NCI-H460 (cell line): ENCODE data around the gene LRRC7. TPM values are rescaled to one million over a fixed set of nuclear protein-coding genes. Genes with fewer than 3 reads are reported as not detected.

Experiments used
- DNase-seq: peaks from one replicate; pipeline ENCODE4 v3.0.0-alpha.2; 2016; ENCODE audit warnings: low read depth; ENCODE audit errors: extremely low read depth
- total RNA-seq: library from RNA; depleted of rRNA; stranded (reverse); fragments of >200 nt; shearing (Covaris generic); gene quantifications from 2 replicates; pipeline ENCODE4 v1.2.3, GENCODE V29; 2014

The LRRC7 gene
- total RNA-seq, 1 experiment from 2014 or later = 0.20 TPM

- no peak for DNase-seq
These were observed 508.0 kb downstream of the LRRC7 start for GRCh38 chr1:70075761-70076160.

- no peak for DNase-seq
These were observed 509.3 kb downstream of the LRRC7 start for GRCh38 chr1:70077066-70077465.

- DNase-seq = no peak
These were observed 511.8 kb downstream of the LRRC7 start for GRCh38 chr1:70079546-70079945.

GRCh38 chr1:70083519-70083918, 515.8 kb downstream of the LRRC7 start:
- DNase-seq = no peak

- no peak for DNase-seq
These were observed 516.7 kb downstream of the LRRC7 start for GRCh38 chr1:70084314-70084915.

GRCh38 chr1:70085521-70085920, 517.8 kb downstream of the LRRC7 start:
- no peak for DNase-seq

GRCh38 chr1:70086897-70087296, 519.2 kb downstream of the LRRC7 start:
- DNase-seq = no peak

GRCh38 chr1:70090141-70090540, 522.4 kb downstream of the LRRC7 start:
- DNase-seq = no peak

GRCh38 chr1:70090875-70091274, 523.2 kb downstream of the LRRC7 start:
- DNase-seq = no peak

GRCh38 chr1:70091811-70092210, 524.1 kb downstream of the LRRC7 start:
- no peak for DNase-seq

GRCh38 chr1:70092526-70092925, 524.8 kb downstream of the LRRC7 start:
- DNase-seq = no peak

- no peak for DNase-seq
These were observed 525.7 kb downstream of the LRRC7 start for GRCh38 chr1:70093250-70093975.

- DNase-seq = no peak
These were observed 533.5 kb downstream of the LRRC7 start for GRCh38 chr1:70101231-70101630.

GRCh38 chr1:70101774-70102173, 534.1 kb downstream of the LRRC7 start:
- DNase-seq = no peak

GRCh38 chr1:70103770-70104169, 536.0 kb downstream of the LRRC7 start:
- no peak for DNase-seq

GRCh38 chr1:70109241-70109640, 541.5 kb downstream of the LRRC7 start:
- DNase-seq = no peak

- DNase-seq = no peak
These were observed 545.1 kb downstream of the LRRC7 start for GRCh38 chr1:70112838-70113237.

- DNase-seq = no peak
These were observed 547.6 kb downstream of the LRRC7 start for GRCh38 chr1:70115315-70115714.

- no peak for DNase-seq
These were observed 549.3 kb downstream of the LRRC7 start for GRCh38 chr1:70117046-70117445.

- no peak for DNase-seq
These were observed 566.4 kb downstream of the LRRC7 start for GRCh38 chr1:70134148-70134547.

GRCh38 chr1:70140343-70140742, 572.6 kb downstream of the LRRC7 start:
- DNase-seq = no peak

- DNase-seq = no peak
These were observed 573.2 kb downstream of the LRRC7 start for GRCh38 chr1:70140894-70141293.

GRCh38 chr1:70142075-70142474, 574.4 kb downstream of the LRRC7 start:
- DNase-seq = peak; percentile 15
